Trophoblast cell (in vitro differentiated cells and primary cell): Measurements from ENCODE around the gene LAMTOR4.

Source experiments
- DNase-seq, 2 donors: peaks; one replicate each; pipeline ENCODE4 v3.0.0-alpha.2; 2016
- H2AFZ ChIP-seq: 2 replicates; pipeline ENCODE4 v1.6.1; 2013; ENCODE audit warnings: low read length, moderate library complexity, mild to moderate bottlenecking; ENCODE audit not compliant: insufficient read depth, poor library complexity
- H2AK5ac ChIP-seq: 2 replicates; pipeline ENCODE4 v1.6.1; 2013; ENCODE audit warnings: mild to moderate bottlenecking, low read length
- H2BK120ac ChIP-seq: 2 replicates; pipeline ENCODE4 v1.6.1; 2013; ENCODE audit warnings: low read length, mild to moderate bottlenecking, moderate library complexity; ENCODE audit not compliant: insufficient read depth, poor library complexity
- H2BK12ac ChIP-seq: 2 replicates; pipeline ENCODE4 v1.6.1; 2013; ENCODE audit warnings: mild to moderate bottlenecking, low read length, moderate library complexity
- H2BK5ac ChIP-seq: 2 replicates; pipeline ENCODE4 v1.6.1; 2013; ENCODE audit warnings: low read length, low read depth, moderate library complexity, mild to moderate bottlenecking; ENCODE audit not compliant: poor library complexity
- H3K14ac ChIP-seq: 2 replicates; pipeline ENCODE4 v1.6.1; 2013; ENCODE audit warnings: mild to moderate bottlenecking, low read length
- H3K18ac ChIP-seq: 2 replicates; pipeline ENCODE4 v1.6.1; 2013; ENCODE audit warnings: mild to moderate bottlenecking, low read length
- H3K23ac ChIP-seq: 2 replicates; pipeline ENCODE4 v1.6.1; 2013; ENCODE audit warnings: low read length
- H3K27ac ChIP-seq: 2 replicates; pipeline ENCODE4 v1.5.1; 2013; ENCODE audit warnings: low read depth, mild to moderate bottlenecking, inconsistent platforms, low read length, moderate library complexity
- H3K27me3 ChIP-seq: 2 replicates; pipeline ENCODE4 v1.6.1; 2013; ENCODE audit warnings: inconsistent platforms, mild to moderate bottlenecking, low read length, moderate library complexity; ENCODE audit not compliant: insufficient read depth
- H3K36me3 ChIP-seq, 2 experiments: 1 replicate in 1 of 2; 2 replicates in 1 of 2; pipeline ENCODE4 v1.6.1; 2013; ENCODE audit warnings: low read length in 2 of 2, mild to moderate bottlenecking in 2 of 2, moderate library complexity in 1 of 2; ENCODE audit not compliant: insufficient read depth in 2 of 2, control insufficient read depth in 1 of 2
- H3K4ac ChIP-seq: 2 replicates; pipeline ENCODE4 v1.6.1; 2013; ENCODE audit warnings: low read depth, mild to moderate bottlenecking, low read length, moderate library complexity
- H3K4me1 ChIP-seq, 2 experiments: 1 replicate in 1 of 2; 2 replicates in 1 of 2; pipeline ENCODE4 v1.6.1; 2013; ENCODE audit warnings: low read length in 2 of 2, mild to moderate bottlenecking in 2 of 2, moderate library complexity in 1 of 2; ENCODE audit not compliant: insufficient read depth in 2 of 2, control insufficient read depth in 1 of 2
- H3K4me2 ChIP-seq: 2 replicates; pipeline ENCODE4 v1.6.1; 2013; ENCODE audit warnings: inconsistent platforms, mild to moderate bottlenecking, low read length, moderate library complexity
- H3K4me3 ChIP-seq: 2 replicates; pipeline ENCODE4 v1.5.1; 2013; ENCODE audit warnings: mild to moderate bottlenecking, low read depth, low read length, inconsistent platforms
- H3K79me1 ChIP-seq: one replicate; pipeline ENCODE4 v1.6.1; 2013; ENCODE audit warnings: low read length
- H3K79me2 ChIP-seq: 2 replicates; pipeline ENCODE4 v1.6.1; 2013; ENCODE audit warnings: low read length, mild to moderate bottlenecking; ENCODE audit not compliant: control insufficient read depth, insufficient read depth, poor library complexity
- H3K9ac ChIP-seq: 2 replicates; pipeline ENCODE4 v1.6.1; 2013; ENCODE audit warnings: mild to moderate bottlenecking, low read length
- H3K9me3 ChIP-seq: 2 replicates; pipeline ENCODE4 v1.6.1; 2013; ENCODE audit warnings: low read depth, mild to moderate bottlenecking, control low read depth, inconsistent platforms, low read length; ENCODE audit not compliant: insufficient read depth
- H4K12ac ChIP-seq: 2 replicates; pipeline ENCODE4 v1.6.1; 2013; ENCODE audit warnings: low read depth, mild to moderate bottlenecking, low read length, moderate library complexity
- H4K8ac ChIP-seq: 2 replicates; pipeline ENCODE4 v1.6.1; 2013; ENCODE audit warnings: low read depth, mild to moderate bottlenecking, low read length, moderate library complexity
- H4K91ac ChIP-seq: one replicate; pipeline ENCODE4 v1.6.1; 2013; ENCODE audit warnings: low read depth, mild to moderate bottlenecking, low read length, moderate library complexity
- WGBS: extraction: QIAGEN DNeasy Blood & Tissue Kit; methylation state at CpG from one replicate; pipeline ENCODE4 v1.1.7; 2013; ENCODE audit warnings: missing lambda C conversion rate; ENCODE audit not compliant: insufficient read length, insufficient coverage; ENCODE audit errors: extremely low coverage; 5-methylcytosine and 5-hydroxymethylcytosine counted together

LAMTOR4 gene

GRCh38 chr7:100107890-100108289 lies 40.8 kb upstream of the LAMTOR4 start:
- Histone ChIP-seq H3K79me2 (no peaks in the 10 kb centered on the region), H2AK5ac (no peak overlapping the region), H4K8ac (no peak overlapping the region), H3K9me3 (no peaks in the 10 kb centered on the region), H3K27ac (no peak overlapping the region), H2BK12ac (no peak overlapping the region), H3K23ac (no peak overlapping the region), H3K18ac (no peak overlapping the region), H3K9ac (no peak overlapping the region), H4K91ac (no peak overlapping the region), H3K79me1 (no peaks in the 10 kb centered on the region), H2BK5ac (no peak overlapping the region), H3K4me2 (no peak overlapping the region), H3K36me3 (peaks cover 62 to 67% of the 10 kb centered on the region in 2 experiments), H3K4ac (no peak overlapping the region), H2BK120ac (no peak overlapping the region), H3K27me3 (no peaks in the 10 kb centered on the region), H3K14ac (no peak overlapping the region), H4K12ac (no peak overlapping the region), H2AFZ (no peak overlapping the region), H3K4me3 (no peak overlapping the region), H3K4me1 (peaks cover 0 to 2% of the 10 kb centered on the region in 2 experiments)
- WGBS, result no CpG with 5 or more reads among the region's 11 CpGs
- DNase-seq, result no peak

- WGBS, result no CpG with 5 or more reads among the region's 12 CpGs
- no peak overlapping the region for H4K8ac ChIP-seq
- H2BK12ac ChIP-seq, result no peak overlapping the region
- no peak overlapping the region for H3K27ac ChIP-seq
- H3K9ac ChIP-seq, result no peak overlapping the region
- no peaks in the 10 kb centered on the region for H3K9me3 ChIP-seq
- peaks cover 75 to 79% of the 10 kb centered on the region in 2 experiments for H3K36me3 ChIP-seq
- H3K79me1 ChIP-seq, result no peaks in the 10 kb centered on the region
- no peaks in the 10 kb centered on the region for H3K4me1 ChIP-seq
- H4K91ac ChIP-seq, result no peak overlapping the region
- no peak for DNase-seq
- H3K23ac ChIP-seq, result no peak overlapping the region
- no peaks in the 10 kb centered on the region for H3K27me3 ChIP-seq
- no peak overlapping the region for H3K4me2 ChIP-seq
- no peak overlapping the region for H2AFZ ChIP-seq
- no peak overlapping the region for H2BK120ac ChIP-seq
- H4K12ac ChIP-seq, result no peak overlapping the region
- no peaks in the 10 kb centered on the region for H3K79me2 ChIP-seq
- no peak overlapping the region for H3K4me3 ChIP-seq
- no peak overlapping the region for H2BK5ac ChIP-seq
- H3K4ac ChIP-seq, result no peak overlapping the region
- H3K18ac ChIP-seq, result no peak overlapping the region
- no peak overlapping the region for H2AK5ac ChIP-seq
- H3K14ac ChIP-seq, result no peak overlapping the region
Observed at GRCh38 chr7:100109521-100110163, 39.1 kb upstream of the LAMTOR4 start.

GRCh38 chr7:100111156-100111555 lies 37.6 kb upstream of the LAMTOR4 start:
- WGBS, result no CpG with 5 or more reads among the region's 7 CpGs
- Histone ChIP-seq H3K4me1 (no peaks in the 10 kb centered on the region), H3K18ac (no peak overlapping the region), H3K4me3 (no peak overlapping the region), H3K4ac (no peak overlapping the region), H3K79me1 (no peaks in the 10 kb centered on the region), H3K4me2 (no peak overlapping the region), H2BK120ac (no peak overlapping the region), H2BK5ac (no peak overlapping the region), H4K8ac (no peak overlapping the region), H3K9me3 (no peaks in the 10 kb centered on the region), H2BK12ac (no peak overlapping the region), H4K91ac (no peak overlapping the region), H2AK5ac (no peak overlapping the region), H3K27me3 (no peaks in the 10 kb centered on the region), H3K27ac (no peak overlapping the region), H3K36me3 (peaks cover 66 to 67% of the 10 kb centered on the region in 2 experiments), H3K23ac (no peak overlapping the region), H3K79me2 (no peaks in the 10 kb centered on the region), H4K12ac (no peak overlapping the region), H3K14ac (no peak overlapping the region), H3K9ac (no peak overlapping the region), H2AFZ (no peak overlapping the region)
- DNase-seq, result no peak

GRCh38 chr7:100111914-100112313 lies 36.8 kb upstream of the LAMTOR4 start:
- H3K36me3 ChIP-seq, result peaks cover 60 to 61% of the 10 kb centered on the region in 2 experiments
- no peak overlapping the region for H4K8ac ChIP-seq
- H3K79me2 ChIP-seq, result no peaks in the 10 kb centered on the region
- H4K12ac ChIP-seq, result no peak overlapping the region
- no peak overlapping the region for H2BK12ac ChIP-seq
- WGBS, result no CpG with 5 or more reads among the region's 13 CpGs
- H4K91ac ChIP-seq, result no peak overlapping the region
- H3K27ac ChIP-seq, result no peak overlapping the region
- H3K9me3 ChIP-seq, result no peaks in the 10 kb centered on the region
- H3K18ac ChIP-seq, result no peak overlapping the region
- no peak overlapping the region for H2BK120ac ChIP-seq
- no peaks in the 10 kb centered on the region for H3K79me1 ChIP-seq
- H3K4ac ChIP-seq, result no peak overlapping the region
- no peak overlapping the region for H2BK5ac ChIP-seq
- no peak overlapping the region for H3K14ac ChIP-seq
- no peak overlapping the region for H3K23ac ChIP-seq
- DNase-seq, result no peak
- H3K4me1 ChIP-seq, result peaks cover 0 to 3% of the 10 kb centered on the region in 2 experiments
- H3K4me3 ChIP-seq, result no peak overlapping the region
- H3K4me2 ChIP-seq, result no peak overlapping the region
- H2AK5ac ChIP-seq, result no peak overlapping the region
- H3K9ac ChIP-seq, result no peak overlapping the region
- no peaks in the 10 kb centered on the region for H3K27me3 ChIP-seq
- no peak overlapping the region for H2AFZ ChIP-seq
